Measurements from ENCODE around the gene RASA2. TPM values are rescaled to one million over a fixed set of nuclear protein-coding genes. Genes with fewer than 3 reads are reported as not detected.

RASA2 gene
- total and polyA plus RNA-seq, 9 of the 15 experiments (the other 6 are each of a cell fraction or from before 2014, with no cell fraction given): 2.0 to 12.8 (median 9.5) TPM

GRCh38 chr3:141491081-141491480 lies 4.3 kb downstream of the RASA2 start:
- Histone ChIP-seq H3K27me3 (ENCODE audit: control insufficient read depth in 2 of 2, insufficient read depth in 2 of 2, low read length in 2 of 2) (no peaks in the 10 kb centered on the region), H3K4me3 (no peak overlapping the region), H3K9me3 (replicated peaks; ENCODE audit: control insufficient read depth, insufficient read depth, low read depth, low read length) (no peaks in the 10 kb centered on the region), H4K20me1 (replicated peaks; ENCODE audit: control insufficient read depth, insufficient read depth, low read length) (no peaks in the 10 kb centered on the region; the same call in 1 of the 2 replicates), H2AFZ (ENCODE audit: low read depth, low read length) (no peak overlapping the region), H3K27ac (ENCODE audit: extremely low read depth, low read depth, low read length) (no peak overlapping the region), H3K4me1 (replicated peaks in 1 of 2; ENCODE audit: control insufficient read depth in 2 of 2, insufficient read depth in 2 of 2, low read length in 2 of 2) (peaks cover 9 to 27% of the 10 kb centered on the region in 2 experiments; a peak in 4 of 5 replicates), H3K36me3 (ENCODE audit: control insufficient read depth, insufficient read depth, low read length) (peaks cover 10% of the 10 kb centered on the region; the same call in 1 of the 3 replicates), H3K9me1 (ENCODE audit: control insufficient read depth, insufficient read depth, low read length) (no peaks in the 10 kb centered on the region), H3K4me2 (ENCODE audit: insufficient read depth, low read length) (no peak overlapping the region), H3K9ac (ENCODE audit: insufficient read depth in 1 of 2, low read depth in 2 of 2, low read length in 2 of 2) (no peak overlapping the region), H3K79me2 (ENCODE audit: control insufficient read depth, insufficient read depth, low read length) (peaks cover 81% of the 10 kb centered on the region)
- FAIRE-seq: no peak
- TF ChIP-seq RHOXF2B (CRISPR knock-in tag; conservative IDR thresholded peaks at IDR 0.05) (no peak), BCL6 (CRISPR knock-in tag; IDR thresholded peaks at IDR 0.05) (no peak), GMEB1 (CRISPR knock-in tag; IDR thresholded peaks at IDR 0.05) (no peak), ZNF224 (CRISPR knock-in tag; IDR thresholded peaks at IDR 0.05) (no peak), GATAD2A (IDR thresholded peaks at IDR 0.05) (no peak), TCF3 (CRISPR knock-in tag; IDR thresholded peaks at IDR 0.05) (no peak), ZNF24 (IDR thresholded peaks at IDR 0.05) (no peak), SMARCA4 (IDR thresholded peaks at IDR 0.05) (no peak)
- CTCF ChIA-PET (ENCODE audit: low intra/inter-chr PET ratio): no interaction called here
- no peak for DNase-seq (ENCODE audit: extremely low read depth in 1 of 4, low spot score in 3 of 4)
- no peak for ATAC-seq
- BruUV-seq (replicated peaks): no TSS peak
- in situ Hi-C loops (cut with MboI) (no loop called here), intact Hi-C loops (cut with micrococcal nuclease) (no loop called here)
- POLR2A ChIA-PET: interaction anchor here (0.6 to 1.3 kb wide), 4 partner anchors 49 to 200 kb away, joined by 3 read pairs; no protein-coding TSS in a partner anchor
- 55% methylated on average over 3 of the region's 3 CpGs for WGBS (ENCODE audit: insufficient coverage, low coverage, missing lambda C conversion rate)

Measured in K562 (cell line).